GM12872 (cell line): ENCODE measurements around the gene TEX264.

Experiments used
- CTCF ChIP-seq: IDR thresholded peaks from 3 replicates; pipeline ENCODE4 v1.5.1; 2011; ENCODE audit warnings: low read depth, mild to moderate bottlenecking, low read length, moderate library complexity; ENCODE audit not compliant: insufficient read depth

TEX264 gene

GRCh38 chr3:51733859-51734571, 63.0 kb downstream of the TEX264 start:
- no peak for TF ChIP-seq CTCF

- TF ChIP-seq CTCF = no peak
These were observed 63.5 kb downstream of the TEX264 start for GRCh38 chr3:51734572-51734907.

- no peak for TF ChIP-seq CTCF
These were observed 64.0 kb downstream of the TEX264 start for GRCh38 chr3:51735039-51735438.

- no peak for TF ChIP-seq CTCF
These were observed 64.9 kb downstream of the TEX264 start for GRCh38 chr3:51735950-51736349.

- no peak for TF ChIP-seq CTCF
These were observed 68.1 kb downstream of the TEX264 start for GRCh38 chr3:51739110-51739509.

- no peak for TF ChIP-seq CTCF
These were observed 76.8 kb downstream of the TEX264 start for GRCh38 chr3:51747840-51748239.

- TF ChIP-seq CTCF = no peak
These were observed 77.3 kb downstream of the TEX264 start for GRCh38 chr3:51748327-51748726.
